DOHH2 (cell line): ENCODE measurements around the gene KIAA1958.

Experiments used
- H3F3A ChIP-seq: fragments of 200-600 bp; sonication (generic), shearing (Covaris generic); 2 replicates; pipeline ENCODE4 v1.6.0; 2016; ENCODE audit warnings: antibody characterized with exemption, mild to moderate bottlenecking; ENCODE audit not compliant: control insufficient read depth, insufficient read depth
- H3K27ac ChIP-seq: fragments of 200-600 bp; sonication (generic); 2 replicates; pipeline ENCODE4 v1.5.1; 2014; ENCODE audit warnings: low read depth, mild to moderate bottlenecking, low read length, moderate library complexity
- H3K27me3 ChIP-seq: fragments of 200-600 bp; sonication (generic); 2 replicates; pipeline ENCODE4 v1.6.1; 2014; ENCODE audit warnings: mild to moderate bottlenecking, low read length, mixed read lengths; ENCODE audit not compliant: control insufficient read depth
- H3K36me3 ChIP-seq: fragments of 200-600 bp; sonication (generic); 2 replicates; pipeline ENCODE4 v1.6.1; 2014; ENCODE audit warnings: mild to moderate bottlenecking, low read length, moderate library complexity, mixed read lengths; ENCODE audit not compliant: control insufficient read depth
- H3K4me1 ChIP-seq: fragments of 200-600 bp; sonication (generic); 2 replicates; pipeline ENCODE4 v1.6.1; 2014; ENCODE audit warnings: mild to moderate bottlenecking, low read length, mixed read lengths; ENCODE audit not compliant: control insufficient read depth
- H3K4me2 ChIP-seq: fragments of 200-600 bp; sonication (generic); 2 replicates; pipeline ENCODE4 v1.6.0; 2014; ENCODE audit warnings: mild to moderate bottlenecking, low read length, moderate library complexity
- H3K4me3 ChIP-seq: fragments of 200-600 bp; sonication (generic); 2 replicates; pipeline ENCODE4 v1.5.1; 2014; ENCODE audit warnings: mild to moderate bottlenecking, low read length, mixed read lengths
- H3K79me2 ChIP-seq: fragments of 200-600 bp; sonication (generic); 2 replicates; pipeline ENCODE4 v1.6.1; 2014; ENCODE audit warnings: mild to moderate bottlenecking, low read length, mixed read lengths; ENCODE audit not compliant: control insufficient read depth
- H3K9me2 ChIP-seq: fragments of 200-600 bp; sonication (generic); replicated peaks from 2 replicates; pipeline ENCODE4 v1.6.1; 2014; ENCODE audit warnings: mild to moderate bottlenecking, low read length, mixed read lengths; ENCODE audit not compliant: control insufficient read depth
- H3K9me3 ChIP-seq: fragments of 200-600 bp; sonication (generic); 2 replicates; pipeline ENCODE4 v1.6.1; 2014; ENCODE audit warnings: antibody characterized with exemption, low read length, mixed read lengths; ENCODE audit not compliant: control insufficient read depth, insufficient read depth
- H4K20me1 ChIP-seq: fragments of 200-600 bp; sonication (generic); 2 replicates; pipeline ENCODE4 v1.6.0; 2014; ENCODE audit warnings: low read depth, mild to moderate bottlenecking, antibody characterized with exemption, low read length, moderate library complexity; ENCODE audit not compliant: control insufficient read depth, insufficient read depth
- EZH2phosphoT487 ChIP-seq: fragments of 200-600 bp; sonication (generic); IDR thresholded peaks from 2 replicates; pipeline ENCODE4 v1.6.1; 2017; ENCODE audit warnings: borderline replicate concordance, mild to moderate bottlenecking, antibody characterized with exemption, low read length, moderate library complexity, mixed read lengths
- TF ChIP-seq, protein P1 (sequence below): fragments of 200-600 bp; sonication (generic); IDR thresholded peaks from one replicate; pipeline ENCODE4 v1.5.1; 2014; ENCODE audit warnings: antibody characterized with exemption, mild to moderate bottlenecking, low read depth, low read length; ENCODE audit not compliant: poor library complexity, severe bottlenecking

Gene KIAA1958

DNA sequence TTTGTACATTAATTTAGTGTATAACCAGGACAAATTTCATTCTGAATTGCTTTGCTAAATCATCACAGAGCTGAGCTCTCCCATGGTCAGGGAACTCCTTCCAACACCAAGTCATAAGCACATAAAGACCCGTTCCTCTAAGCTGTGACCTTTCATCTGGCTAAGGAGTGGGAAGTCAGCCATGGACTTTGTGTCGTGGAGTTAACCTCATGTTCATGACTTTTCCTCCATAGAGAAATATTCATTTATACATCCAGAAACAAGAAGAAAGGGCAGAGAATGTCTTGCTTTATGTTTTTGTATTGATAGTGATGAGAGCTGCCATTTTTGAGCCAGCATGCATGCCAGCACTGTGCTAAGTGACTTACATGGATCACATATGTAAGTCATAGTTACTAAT lies 133.8 kb downstream of the KIAA1958 start:
- no peaks in the 10 kb centered on the region for H4K20me1 ChIP-seq
- H3K4me2 ChIP-seq, result no peak overlapping the region
- H3K4me3 ChIP-seq, result no peak overlapping the region
- no peaks in the 10 kb centered on the region for H3K9me3 ChIP-seq
- peaks cover 6% of the 10 kb centered on the region for H3K4me1 ChIP-seq
- no peaks in the 10 kb centered on the region for H3F3A ChIP-seq
- H3K27me3 ChIP-seq, result no peaks in the 10 kb centered on the region
- no peak for TF ChIP-seq EZH2phosphoT487
- TF ChIP-seq, protein P1, sequence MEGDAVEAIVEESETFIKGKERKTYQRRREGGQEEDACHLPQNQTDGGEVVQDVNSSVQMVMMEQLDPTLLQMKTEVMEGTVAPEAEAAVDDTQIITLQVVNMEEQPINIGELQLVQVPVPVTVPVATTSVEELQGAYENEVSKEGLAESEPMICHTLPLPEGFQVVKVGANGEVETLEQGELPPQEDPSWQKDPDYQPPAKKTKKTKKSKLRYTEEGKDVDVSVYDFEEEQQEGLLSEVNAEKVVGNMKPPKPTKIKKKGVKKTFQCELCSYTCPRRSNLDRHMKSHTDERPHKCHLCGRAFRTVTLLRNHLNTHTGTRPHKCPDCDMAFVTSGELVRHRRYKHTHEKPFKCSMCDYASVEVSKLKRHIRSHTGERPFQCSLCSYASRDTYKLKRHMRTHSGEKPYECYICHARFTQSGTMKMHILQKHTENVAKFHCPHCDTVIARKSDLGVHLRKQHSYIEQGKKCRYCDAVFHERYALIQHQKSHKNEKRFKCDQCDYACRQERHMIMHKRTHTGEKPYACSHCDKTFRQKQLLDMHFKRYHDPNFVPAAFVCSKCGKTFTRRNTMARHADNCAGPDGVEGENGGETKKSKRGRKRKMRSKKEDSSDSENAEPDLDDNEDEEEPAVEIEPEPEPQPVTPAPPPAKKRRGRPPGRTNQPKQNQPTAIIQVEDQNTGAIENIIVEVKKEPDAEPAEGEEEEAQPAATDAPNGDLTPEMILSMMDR, result no peak
- H3K27ac ChIP-seq, result no peak overlapping the region
- no peaks in the 10 kb centered on the region for H3K9me2 ChIP-seq
- H3K79me2 ChIP-seq, result no peaks in the 10 kb centered on the region
- peaks cover 10% of the 10 kb centered on the region; the same call in 1 of the 2 replicates for H3K36me3 ChIP-seq

DNA sequence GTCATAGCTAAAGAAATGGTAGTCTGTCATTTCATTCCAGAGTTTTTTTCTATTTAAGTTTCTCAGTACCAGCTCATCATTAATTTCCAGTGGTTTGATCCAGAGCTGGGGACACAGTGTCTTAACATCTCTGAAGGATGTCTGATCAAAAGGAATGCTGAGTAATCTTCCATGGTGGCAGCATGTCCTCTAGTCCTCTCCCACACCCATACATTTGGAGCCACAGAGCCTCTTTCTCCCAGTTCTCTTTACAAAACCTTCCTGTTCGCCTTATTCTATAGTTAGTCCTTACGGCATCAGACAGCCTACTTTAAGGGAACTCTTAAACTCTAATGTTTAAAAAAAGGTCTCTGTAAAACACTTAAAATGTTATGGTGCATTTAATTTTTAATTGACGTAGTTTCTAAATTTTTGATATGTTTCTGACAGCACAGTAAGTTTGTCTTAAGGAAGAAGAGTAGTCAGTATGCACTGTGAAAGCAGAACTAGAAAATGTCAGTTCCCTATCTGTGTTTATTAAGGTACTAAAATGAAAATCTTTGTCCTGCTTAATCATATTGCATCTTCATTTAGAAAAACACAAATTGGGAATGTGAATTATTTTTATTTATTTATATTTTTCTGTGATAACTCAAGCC lies 134.5 kb downstream of the KIAA1958 start:
- Histone ChIP-seq H3K4me3 (no peak overlapping the region), H3K4me2 (no peak overlapping the region), H3K79me2 (no peaks in the 10 kb centered on the region)

DNA sequence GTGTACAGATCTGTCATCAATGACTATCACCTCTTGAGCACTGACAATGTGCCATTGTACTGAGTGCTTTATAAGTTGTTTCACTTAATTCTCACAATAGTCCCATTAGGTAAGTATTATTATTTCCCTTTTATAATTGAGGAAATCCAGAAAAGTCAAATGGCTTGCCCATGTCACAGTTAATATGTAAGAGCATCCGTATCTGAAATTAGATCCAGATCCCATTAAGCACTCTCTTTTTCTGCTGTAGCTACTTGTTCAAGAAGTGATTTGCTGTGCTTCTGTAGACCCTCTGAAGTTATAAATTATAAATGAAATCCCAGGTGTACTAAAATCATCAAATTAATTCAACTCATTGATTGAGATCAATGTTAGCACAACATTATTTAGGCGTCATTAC lies 136.6 kb downstream of the KIAA1958 start:
- H3K4me2 ChIP-seq, result no peak overlapping the region
- H3K79me2 ChIP-seq, result no peaks in the 10 kb centered on the region
- H3K9me3 ChIP-seq, result no peaks in the 10 kb centered on the region
- no peak overlapping the region for H3K27ac ChIP-seq
- H3K27me3 ChIP-seq, result no peaks in the 10 kb centered on the region
- H3K36me3 ChIP-seq, result peaks cover 4% of the 10 kb centered on the region; the same call in 1 of the 2 replicates
- H3F3A ChIP-seq, result no peaks in the 10 kb centered on the region
- H3K4me3 ChIP-seq, result no peak overlapping the region
- H4K20me1 ChIP-seq, result no peaks in the 10 kb centered on the region
- H3K9me2 ChIP-seq, result no peaks in the 10 kb centered on the region
- H3K4me1 ChIP-seq, result peaks cover 3% of the 10 kb centered on the region; the same call in 1 of the 2 replicates
- TF ChIP-seq, protein P1, result no peak
- TF ChIP-seq EZH2phosphoT487, result no peak

More for the DNA sequence above, 134.5 kb downstream of the KIAA1958 start:
- H3K4me1 ChIP-seq, result peaks cover 3% of the 10 kb centered on the region; the same call in 1 of the 2 replicates
- H3K36me3 ChIP-seq, result peaks cover 10% of the 10 kb centered on the region; the same call in 1 of the 2 replicates
- H3K9me3 ChIP-seq, result no peaks in the 10 kb centered on the region
- H3K27ac ChIP-seq, result no peak overlapping the region
- no peaks in the 10 kb centered on the region for H4K20me1 ChIP-seq
- H3K27me3 ChIP-seq, result no peaks in the 10 kb centered on the region
- TF ChIP-seq, protein P1, result no peak
- TF ChIP-seq EZH2phosphoT487, result no peak
- H3K9me2 ChIP-seq, result no peaks in the 10 kb centered on the region
- H3F3A ChIP-seq, result no peaks in the 10 kb centered on the region
